HEK293T (cell line): ENCODE data around the gene RUSC2.

Experiments used
- CTCF ChIA-PET: fragments of 350-600 bp; formaldehyde crosslinking; extraction: SDS; loops from one replicate; lab custom pipeline; 2021; ENCODE audit warnings: antibody characterized with exemption, inconsistent platforms; lab: Yijun Ruan, JAX
- POLR2A ChIA-PET: fragments of 350-600 bp; formaldehyde crosslinking; extraction: SDS; loops from one replicate; lab custom pipeline; 2020; ENCODE audit warnings: antibody characterized with exemption, inconsistent platforms; lab: Yijun Ruan, JAX
- DNase-seq: peaks from one replicate; pipeline ENCODE4 v3.0.0; 2012; ENCODE audit warnings: mixed read lengths; ENCODE audit errors: extremely low spot score
- ARNT ChIP-seq: fragments of 450-650 bp; IDR thresholded peaks from 2 replicates; pipeline ENCODE4 v1.6.1; 2017; ENCODE audit warnings: mild to moderate bottlenecking
- BHLHE40 ChIP-seq: fragments of 450-650 bp; IDR thresholded peaks from 2 replicates; pipeline ENCODE4 v1.6.1; 2016; ENCODE audit warnings: mild to moderate bottlenecking, moderate library complexity, borderline replicate concordance
- CTBP1 ChIP-seq: fragments of 450-650 bp; IDR thresholded peaks from 2 replicates; pipeline ENCODE4 v1.6.1; 2016; ENCODE audit warnings: borderline replicate concordance
- ELF4 ChIP-seq: fragments of 450-650 bp; IDR thresholded peaks from 2 replicates; pipeline ENCODE4 v1.6.1; 2017; ENCODE audit warnings: antibody characterized with exemption
- FOXA1 ChIP-seq: fragments of 450-650 bp; IDR thresholded peaks from 2 replicates; pipeline ENCODE4 v1.6.1; 2016; ENCODE audit warnings: mild to moderate bottlenecking
- FOXK2 ChIP-seq: fragments of 450-650 bp; IDR thresholded peaks from 2 replicates; pipeline ENCODE4 v1.6.1; 2016; ENCODE audit warnings: mild to moderate bottlenecking
- FOXM1 ChIP-seq: fragments of 450-650 bp; IDR thresholded peaks from 2 replicates; pipeline ENCODE4 v1.6.1; 2017; ENCODE audit warnings: mild to moderate bottlenecking, borderline replicate concordance
- HDGF ChIP-seq: fragments of 450-650 bp; IDR thresholded peaks from 2 replicates; pipeline ENCODE4 v1.6.1; 2017; ENCODE audit warnings: antibody characterized with exemption, borderline replicate concordance
- L3MBTL2 ChIP-seq: fragments of 450-650 bp; conservative IDR thresholded peaks from 2 replicates; pipeline ENCODE4 v1.6.1; 2016; ENCODE audit warnings: mild to moderate bottlenecking
- LEF1 ChIP-seq: fragments of 450-650 bp; IDR thresholded peaks from 2 replicates; pipeline ENCODE4 v1.6.1; 2017; ENCODE audit warnings: mild to moderate bottlenecking, borderline replicate concordance
- NFRKB ChIP-seq: fragments of 450-650 bp; IDR thresholded peaks from 2 replicates; pipeline ENCODE4 v1.6.1; 2016; ENCODE audit warnings: mild to moderate bottlenecking, moderate library complexity
- SP1 ChIP-seq: fragments of 450-650 bp; IDR thresholded peaks from 2 replicates; pipeline ENCODE4 v1.6.1; 2017
- SUZ12 ChIP-seq: fragments of 450-650 bp; IDR thresholded peaks from 2 replicates; pipeline ENCODE4 v1.6.1; 2016; ENCODE audit warnings: mild to moderate bottlenecking
- TARDBP ChIP-seq: fragments of 450-650 bp; IDR thresholded peaks from 2 replicates; pipeline ENCODE4 v1.6.1; 2016
- ZNF384 ChIP-seq: fragments of 450-650 bp; IDR thresholded peaks from 2 replicates; pipeline ENCODE4 v1.6.1; 2016
- TF ChIP-seq, protein P1 (sequence below): fragments of 450-650 bp; IDR thresholded peaks from 2 replicates; pipeline ENCODE4 v1.6.1; 2016

RUSC2 gene

DNA sequence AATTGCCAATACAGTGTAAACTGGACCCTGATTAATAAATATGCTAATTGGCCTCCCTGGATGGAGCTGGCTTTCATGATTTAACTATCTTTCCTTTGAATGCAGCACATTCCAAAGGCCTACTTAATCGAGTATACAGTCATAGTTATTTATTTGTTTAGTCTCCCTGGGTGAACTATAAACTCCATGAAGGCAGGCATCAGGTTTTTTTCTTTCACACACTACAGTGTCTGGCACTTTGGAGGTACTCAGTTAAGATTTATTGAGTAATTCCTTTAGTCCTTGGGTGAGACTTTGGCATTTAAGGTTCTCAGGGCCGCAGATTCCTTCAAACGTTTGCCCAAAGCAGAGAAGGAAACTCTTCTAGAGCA, 20.5 kb downstream of the RUSC2 start:
- CTCF ChIA-PET, result interaction anchor here (0.5 to 0.9 kb wide), 2 partner anchors 9 to 251 kb away, joined by 3 to 4 read pairs; no protein-coding TSS in a partner anchor
- POLR2A ChIA-PET, result no interaction called here
- no peak for DNase-seq
- TF ChIP-seq SUZ12 (no peak), BHLHE40 (no peak), LEF1 (no peak)

DNA sequence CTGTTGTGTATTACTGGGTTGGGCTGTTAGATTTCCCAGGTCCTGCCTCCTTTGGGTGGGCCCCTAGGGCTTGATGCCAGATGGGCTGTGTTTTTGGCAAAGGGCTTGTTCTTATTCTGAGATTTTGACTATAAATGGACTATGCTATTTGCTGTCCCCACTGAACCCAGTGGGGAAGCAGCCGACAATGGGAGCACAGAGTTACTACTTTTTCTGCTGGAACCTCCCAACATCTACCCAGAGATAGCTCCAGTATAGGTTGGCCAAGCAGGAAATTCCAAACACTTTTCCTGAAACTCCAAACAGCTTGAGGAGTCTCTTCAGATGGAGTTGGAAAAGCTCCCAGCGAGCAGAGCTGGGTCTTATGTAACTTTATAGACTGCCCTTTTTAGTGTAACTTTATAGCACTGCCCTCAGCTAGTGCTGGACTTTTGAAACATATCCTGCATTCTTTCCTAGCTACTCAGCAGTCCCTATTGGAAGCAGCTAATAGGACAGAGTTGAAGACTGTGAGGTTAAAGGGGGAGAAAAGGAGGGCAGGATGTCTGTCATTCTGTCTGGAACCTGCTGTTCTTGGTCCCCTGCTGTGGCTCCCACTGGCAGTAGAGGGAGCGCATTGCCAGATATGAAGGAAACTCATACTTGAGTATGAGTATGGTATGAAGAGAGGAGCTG, 21.0 kb downstream of the RUSC2 start:
- TF ChIP-seq FOXM1, result no peak
- no peak for TF ChIP-seq BHLHE40
- no peak for TF ChIP-seq LEF1
- no peak for TF ChIP-seq TARDBP
- no peak for TF ChIP-seq NFRKB
- TF ChIP-seq ARNT, result no peak
- TF ChIP-seq L3MBTL2, result no peak
- TF ChIP-seq FOXK2, result no peak
- TF ChIP-seq CTBP1, result no peak
- TF ChIP-seq SP1, result no peak
- TF ChIP-seq SUZ12, result no peak
- no peak for TF ChIP-seq HDGF
- TF ChIP-seq ZNF384, result no peak
- TF ChIP-seq, protein P1, sequence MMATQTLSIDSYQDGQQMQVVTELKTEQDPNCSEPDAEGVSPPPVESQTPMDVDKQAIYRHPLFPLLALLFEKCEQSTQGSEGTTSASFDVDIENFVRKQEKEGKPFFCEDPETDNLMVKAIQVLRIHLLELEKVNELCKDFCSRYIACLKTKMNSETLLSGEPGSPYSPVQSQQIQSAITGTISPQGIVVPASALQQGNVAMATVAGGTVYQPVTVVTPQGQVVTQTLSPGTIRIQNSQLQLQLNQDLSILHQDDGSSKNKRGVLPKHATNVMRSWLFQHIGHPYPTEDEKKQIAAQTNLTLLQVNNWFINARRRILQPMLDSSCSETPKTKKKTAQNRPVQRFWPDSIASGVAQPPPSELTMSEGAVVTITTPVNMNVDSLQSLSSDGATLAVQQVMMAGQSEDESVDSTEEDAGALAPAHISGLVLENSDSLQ, result no peak
- TF ChIP-seq ELF4, result no peak
- no peak for TF ChIP-seq FOXA1
- ChIA-PET CTCF (interaction anchor here (0.5 to 0.9 kb wide), 2 partner anchors 9 to 252 kb away, joined by 3 to 4 read pairs; no protein-coding TSS in a partner anchor), POLR2A (interaction anchor here (0.6 to 1.5 kb wide), 2 partner anchors 21 to 43 kb away, joined by 3 read pairs; partner anchors contain the start of gene RUSC2)
- DNase-seq, result no peak

DNA sequence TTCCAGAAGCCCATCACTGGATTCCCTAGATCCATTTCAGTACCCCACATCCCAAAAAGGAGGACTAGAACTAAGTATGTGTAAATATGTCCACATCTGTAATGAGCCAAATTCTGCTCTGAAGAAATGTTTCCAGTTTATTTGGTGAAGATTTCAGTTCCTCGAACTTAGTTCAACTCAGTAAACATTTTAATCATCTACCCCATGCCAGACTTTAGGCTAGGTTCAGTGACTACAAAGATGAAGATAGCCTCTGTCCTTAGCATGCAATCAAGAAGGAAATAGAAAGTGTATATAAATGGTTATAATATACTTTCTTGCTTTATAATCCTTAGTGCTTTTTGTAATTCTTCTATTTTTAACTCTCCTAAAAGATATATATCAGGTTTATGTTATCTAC, 21.5 kb downstream of the RUSC2 start:
- ChIA-PET POLR2A (interaction anchor here (0.6 to 1.5 kb wide), 2 partner anchors 22 to 42 kb away, joined by 3 read pairs; partner anchors contain the start of gene RUSC2), CTCF (interaction anchor here (0.9 kb wide), 1 partner anchor 8 kb away, joined by 4 read pairs; no protein-coding TSS in a partner anchor)
- no peak for DNase-seq
- TF ChIP-seq BHLHE40, result no peak
- TF ChIP-seq ELF4, result no peak
- no peak for TF ChIP-seq NFRKB
- no peak for TF ChIP-seq SUZ12
- TF ChIP-seq CTBP1, result no peak
- TF ChIP-seq FOXK2, result no peak
- no peak for TF ChIP-seq SP1
- TF ChIP-seq FOXM1, result no peak
- no peak for TF ChIP-seq LEF1
- TF ChIP-seq ZNF384, result no peak

DNA sequence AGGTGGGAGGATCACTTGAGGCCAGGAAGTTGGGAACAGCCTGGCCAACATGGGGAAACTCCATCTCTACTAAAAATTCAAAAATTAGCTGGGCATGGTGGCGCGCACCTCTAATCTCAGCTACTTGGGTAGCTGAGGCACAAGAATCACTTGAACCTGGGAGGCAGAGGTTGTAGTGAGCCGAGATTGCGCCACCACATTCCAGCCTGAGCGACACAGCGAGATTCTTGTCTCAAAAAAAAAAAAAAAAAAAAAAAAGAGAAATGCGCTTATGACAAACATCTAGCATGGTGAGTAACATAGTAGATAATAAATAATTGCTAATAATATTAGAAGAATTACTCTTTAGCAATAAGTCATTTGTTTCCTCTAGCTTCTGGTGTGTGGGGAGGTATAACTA, 25.9 kb downstream of the RUSC2 start:
- CTCF ChIA-PET, result interaction anchor here (0.7 kb wide), 1 partner anchor 200 kb away, joined by 6 read pairs; no protein-coding TSS in a partner anchor
- no peak for TF ChIP-seq L3MBTL2
- TF ChIP-seq TARDBP, result no peak
- no peak for TF ChIP-seq CTBP1
- TF ChIP-seq NFRKB, result no peak
- TF ChIP-seq FOXA1, result no peak
- no peak for TF ChIP-seq FOXM1
- TF ChIP-seq LEF1, result no peak
- TF ChIP-seq FOXK2, result no peak
- TF ChIP-seq ZNF384, result no peak
- TF ChIP-seq SP1, result no peak
- no peak for TF ChIP-seq ELF4
- TF ChIP-seq SUZ12, result no peak
- no peak for TF ChIP-seq ARNT
- TF ChIP-seq BHLHE40, result no peak
- no peak for TF ChIP-seq HDGF
- TF ChIP-seq, protein P1, result no peak
- POLR2A ChIA-PET, result interaction anchor here (1.3 kb wide), 1 partner anchor 26 kb away, joined by 3 read pairs; no protein-coding TSS in a partner anchor
- DNase-seq, result no peak

DNA sequence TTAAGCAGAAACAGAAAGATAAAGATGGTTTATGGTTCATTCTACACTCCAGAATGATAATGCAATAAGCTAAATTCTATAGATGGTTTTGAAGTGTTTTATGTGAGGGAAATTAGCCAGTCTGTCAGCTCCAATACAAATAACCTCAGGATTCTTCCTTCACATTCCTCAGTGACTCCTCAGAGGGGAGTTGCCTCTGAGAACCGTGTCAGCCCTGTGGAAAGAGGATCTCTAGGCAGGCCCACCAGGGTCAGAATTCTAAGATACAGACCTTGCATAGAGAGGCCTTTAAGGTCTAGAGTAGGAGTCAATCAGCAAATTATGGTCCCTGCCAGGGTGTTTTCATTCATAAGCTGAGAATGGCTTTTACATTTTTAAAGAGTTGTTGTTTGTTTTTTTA, 26.6 kb downstream of the RUSC2 start:
- ChIA-PET CTCF (no interaction called here), POLR2A (no interaction called here)
- DNase-seq, result no peak
- TF ChIP-seq SUZ12, result no peak
- TF ChIP-seq FOXK2, result no peak
- no peak for TF ChIP-seq FOXA1
- no peak for TF ChIP-seq FOXM1
- no peak for TF ChIP-seq NFRKB
- TF ChIP-seq SP1, result no peak
- no peak for TF ChIP-seq ARNT
- no peak for TF ChIP-seq CTBP1
- TF ChIP-seq HDGF, result no peak
- no peak for TF ChIP-seq ZNF384
- no peak for TF ChIP-seq LEF1
- no peak for TF ChIP-seq TARDBP
- TF ChIP-seq ELF4, result no peak
- TF ChIP-seq, protein P1, result no peak
- no peak for TF ChIP-seq L3MBTL2
- TF ChIP-seq BHLHE40, result no peak

DNA sequence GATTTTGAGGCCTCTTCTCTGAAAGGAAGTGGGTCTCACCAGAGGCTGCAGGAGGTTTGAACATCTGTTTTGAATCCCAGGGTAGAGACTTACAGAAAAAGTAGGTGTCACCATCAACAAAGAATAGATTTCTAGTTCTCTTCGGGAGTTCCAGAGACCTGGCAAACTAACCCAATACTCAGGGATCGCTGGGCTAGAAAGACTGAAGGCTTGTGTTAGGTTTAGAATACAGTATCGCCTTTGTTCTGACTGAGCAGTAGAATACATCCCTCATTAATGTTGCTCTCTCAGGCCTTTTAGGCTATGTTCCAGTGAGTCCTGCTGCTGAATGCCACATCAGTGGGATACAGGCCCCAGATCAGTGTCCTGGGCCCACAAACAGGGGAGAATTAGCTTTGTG, 27.2 kb downstream of the RUSC2 start:
- TF ChIP-seq SP1, result no peak
- TF ChIP-seq FOXM1, result no peak
- TF ChIP-seq TARDBP, result no peak
- TF ChIP-seq L3MBTL2, result no peak
- TF ChIP-seq NFRKB, result no peak
- TF ChIP-seq SUZ12, result no peak
- ChIA-PET CTCF (no interaction called here), POLR2A (no interaction called here)
- DNase-seq, result no peak
